Amniotic epithelial cell (primary cell): ENCODE results near the gene HMGCR.
"Not testable (repeated sequence)": the region's sequence is repeated elsewhere in the genome, so short reads cannot be mapped to it uniquely, and the experiment has no call there.

ENCODE experiments used
- DNase-seq: peaks from one replicate; pipeline ENCODE4 v3.0.0-alpha.2; 2010; ENCODE audit warnings: low read depth

HMGCR gene

DNA sequence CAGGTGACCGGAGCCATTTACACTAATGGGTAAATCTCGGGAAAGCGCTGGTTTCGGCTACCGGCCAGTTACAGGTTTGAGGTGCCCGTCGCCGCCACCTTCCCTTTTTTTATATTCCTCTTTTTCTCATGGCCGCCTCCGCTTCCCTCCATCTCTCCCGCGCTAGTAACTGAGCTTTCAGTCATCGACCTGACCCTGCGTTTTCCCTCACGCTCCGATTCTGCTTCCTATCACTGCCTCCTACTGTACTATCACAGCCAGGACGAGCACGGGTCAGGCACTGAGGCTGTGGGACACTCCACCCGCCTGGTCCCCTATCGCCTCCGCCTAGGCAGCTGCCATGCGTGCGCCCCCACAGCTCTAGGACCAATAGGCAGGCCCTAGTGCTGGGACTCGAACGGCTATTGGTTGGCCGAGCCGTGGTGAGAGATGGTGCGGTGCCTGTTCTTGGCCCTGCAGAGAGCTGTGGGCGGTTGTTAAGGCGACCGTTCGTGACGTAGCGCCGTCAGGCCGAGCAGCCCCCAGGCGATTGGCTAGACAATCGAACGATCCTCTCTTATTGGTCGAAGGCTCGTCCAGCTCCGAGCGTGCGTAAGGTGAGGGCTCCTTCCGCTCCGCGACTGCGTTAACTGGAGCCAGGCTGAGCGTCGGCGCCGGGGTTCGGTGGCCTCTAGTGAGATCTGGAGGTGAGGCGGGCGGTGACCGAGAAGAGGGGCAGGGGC, at the start of gene HMGCR:
TSS of gene HMGCR (plus strand) at position 606 of the 722 bp plus-strand sequence. CDS start 5,386 bp downstream, outside the sequence.
- DNase-seq, result peak; percentile 99

DNA sequence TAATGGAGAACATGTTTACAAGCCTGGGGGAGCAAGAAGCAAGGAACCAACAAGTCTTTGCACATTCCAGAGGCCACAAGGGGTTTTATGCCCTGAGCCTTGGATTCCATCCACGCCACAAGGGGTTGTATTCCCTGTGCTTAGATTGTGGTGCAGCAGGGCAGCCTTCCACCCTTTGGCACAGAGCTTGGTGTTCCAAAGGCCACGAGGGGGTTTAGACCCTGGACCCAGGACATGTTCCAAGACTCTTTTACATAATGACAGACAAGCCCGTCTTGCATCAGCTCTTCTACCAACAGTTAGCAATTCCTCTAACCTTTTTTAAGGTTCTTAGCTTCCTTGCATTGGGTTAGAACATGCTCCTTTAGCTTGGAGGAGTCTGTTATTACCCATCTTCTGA, 45.2 kb upstream of the HMGCR start:
- DNase-seq, result not testable (repeated sequence)

DNA sequence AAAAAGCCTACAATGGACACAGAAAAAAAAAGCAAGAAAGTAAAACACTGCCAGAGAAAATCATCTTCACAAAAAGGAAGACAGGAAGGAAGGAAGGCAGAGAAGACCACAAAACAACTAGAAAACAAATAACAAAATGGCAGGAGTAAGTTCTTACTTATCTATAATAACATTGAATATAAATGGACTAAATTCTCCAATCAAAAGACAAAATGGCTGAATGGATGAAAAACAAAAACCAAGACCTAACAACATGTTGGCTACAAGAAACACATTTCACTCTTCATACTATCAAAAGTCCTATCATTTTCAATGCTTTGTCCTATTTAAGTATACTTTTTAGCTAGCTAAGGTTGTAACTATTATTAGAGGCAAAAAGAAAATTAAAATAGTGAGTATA, 36.9 kb upstream of the HMGCR start:
- no peak for DNase-seq

DNA sequence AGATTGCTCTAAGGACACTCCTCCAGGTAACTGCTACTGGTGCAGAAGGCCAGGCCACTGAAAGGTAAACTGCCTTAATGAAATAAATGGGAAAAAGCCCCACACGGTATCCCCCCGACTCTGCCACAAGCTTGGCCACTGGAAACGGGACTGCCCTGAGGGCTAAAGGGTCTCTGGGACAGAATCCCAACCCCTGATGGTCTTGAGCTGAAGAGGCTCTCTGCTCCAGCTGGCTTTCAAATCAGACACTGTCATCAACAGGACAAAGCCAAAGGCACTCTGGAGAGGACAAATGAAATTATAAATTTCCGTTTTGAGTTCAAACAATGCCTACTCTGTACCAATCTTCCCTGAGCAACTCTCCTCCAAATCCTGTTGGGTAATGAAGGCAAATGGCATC, 33.6 kb upstream of the HMGCR start:
- DNase-seq, result no peak

DNA sequence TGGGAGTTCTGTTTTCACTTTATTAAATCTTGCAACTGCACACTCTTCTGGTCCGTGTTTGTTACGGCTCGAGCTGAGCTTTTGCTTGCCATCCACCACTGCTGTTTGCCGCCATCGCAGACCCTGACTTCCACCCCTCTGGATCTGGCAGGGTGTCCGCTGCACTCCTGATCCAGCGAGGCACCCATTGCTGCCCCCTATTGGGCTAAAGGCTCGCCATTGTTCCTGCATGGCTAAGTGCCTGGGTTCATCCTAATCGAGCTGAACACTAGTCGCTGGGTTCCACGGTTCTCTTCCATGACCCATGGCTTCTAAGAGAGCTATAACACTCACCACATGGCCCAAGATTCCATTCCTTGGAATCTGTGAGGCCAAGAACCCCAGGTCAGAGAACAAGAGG, 32.5 kb upstream of the HMGCR start:
- not testable (repeated sequence) for DNase-seq

DNA sequence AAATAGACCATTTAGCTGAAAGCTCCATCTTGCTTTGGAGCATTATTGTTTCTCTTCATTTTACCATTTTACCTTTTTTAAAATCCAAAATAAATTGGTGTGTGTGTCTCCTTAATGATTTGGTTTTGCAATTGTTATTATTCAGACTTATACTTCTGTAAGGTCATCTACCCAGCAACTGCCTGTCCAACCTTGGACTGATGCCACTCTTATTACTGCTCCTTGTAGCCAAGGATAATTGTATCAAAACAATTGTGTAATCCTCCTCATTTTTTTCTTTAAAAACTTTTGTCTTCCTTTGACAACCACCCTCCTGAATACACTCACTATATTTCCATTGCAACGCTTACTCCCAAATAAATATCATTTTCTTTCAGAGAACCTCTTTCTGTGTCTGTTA, 30.3 kb upstream of the HMGCR start:
- DNase-seq, result peak; percentile 29

DNA sequence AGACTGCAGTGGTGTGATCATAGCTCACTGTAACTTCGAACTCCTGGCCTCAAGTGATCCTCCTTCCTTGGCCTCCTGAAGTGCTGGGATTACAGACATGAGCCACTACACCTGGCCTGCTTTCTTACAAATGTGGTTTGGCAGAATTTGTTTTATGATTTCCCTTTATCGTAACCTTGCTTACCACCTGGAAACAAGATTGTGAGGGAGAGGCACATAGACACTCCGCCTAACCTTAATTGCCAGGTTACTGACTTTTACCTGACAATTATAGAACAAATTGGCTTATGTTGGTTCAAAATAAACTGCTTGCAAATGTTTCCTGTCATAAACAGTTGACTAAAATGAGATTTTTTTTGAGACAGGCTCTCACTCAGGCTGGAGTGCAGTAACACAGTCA, 26.8 kb upstream of the HMGCR start:
- DNase-seq, result no peak

DNA sequence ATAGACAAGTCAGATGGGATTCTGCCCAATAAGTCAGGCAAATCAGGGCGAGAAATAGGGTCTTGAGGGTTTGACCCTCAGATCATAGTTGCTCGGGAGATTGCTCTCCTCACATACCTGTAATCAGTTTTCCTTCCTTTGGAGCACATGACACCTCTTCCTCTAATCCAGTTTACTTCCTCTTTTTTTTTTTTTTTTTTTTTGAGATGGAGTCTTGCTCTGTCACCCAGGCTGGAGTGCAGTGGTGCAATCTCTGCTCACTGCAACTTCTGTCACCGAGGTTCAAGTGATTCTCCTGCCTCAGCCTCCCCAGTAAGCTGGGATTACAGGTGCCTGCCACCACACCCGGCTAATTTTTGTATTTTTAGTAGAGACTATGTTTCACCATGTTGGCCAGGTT, 17.9 kb upstream of the HMGCR start:
- DNase-seq, result not testable (repeated sequence)

DNA sequence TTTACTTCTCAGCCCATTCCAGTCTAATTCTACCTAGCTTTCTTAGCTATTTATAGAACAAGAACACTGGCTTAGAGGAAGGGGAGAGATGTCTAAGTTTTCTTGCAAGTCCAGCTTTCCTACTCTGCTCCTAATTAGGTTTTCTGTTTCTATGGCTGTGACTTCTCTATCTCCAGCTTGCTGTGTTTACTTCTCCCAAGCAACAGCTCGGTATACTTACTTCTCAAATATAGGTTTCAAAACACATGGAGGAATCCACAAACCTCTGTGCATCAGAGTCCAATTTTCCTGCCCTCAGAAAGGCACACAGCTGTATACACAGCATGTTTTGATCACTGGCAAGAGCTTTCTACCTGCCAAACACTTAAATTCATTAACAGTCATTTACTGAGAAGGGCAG, 17.4 kb upstream of the HMGCR start:
- no peak for DNase-seq

DNA sequence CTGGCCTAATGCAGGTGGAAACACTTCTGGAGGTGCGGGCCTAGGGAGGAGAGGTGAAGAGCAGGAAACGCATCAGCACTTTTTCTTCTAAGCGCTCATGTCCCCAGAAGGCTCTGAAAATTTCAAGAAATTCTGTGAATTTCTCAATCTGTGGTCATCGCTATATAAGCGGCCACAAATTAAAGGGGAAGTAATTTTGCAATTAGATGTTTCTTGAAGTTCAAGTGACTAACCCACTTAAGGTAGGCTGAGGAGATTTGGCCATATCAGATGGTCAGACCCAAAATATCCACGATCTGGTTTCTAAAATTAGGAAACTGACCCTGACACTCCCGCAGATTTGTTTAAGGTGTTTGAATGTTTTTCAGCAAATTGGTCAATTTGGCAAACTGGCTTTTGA, 16.6 kb upstream of the HMGCR start:
- peak; percentile 40 for DNase-seq

DNA sequence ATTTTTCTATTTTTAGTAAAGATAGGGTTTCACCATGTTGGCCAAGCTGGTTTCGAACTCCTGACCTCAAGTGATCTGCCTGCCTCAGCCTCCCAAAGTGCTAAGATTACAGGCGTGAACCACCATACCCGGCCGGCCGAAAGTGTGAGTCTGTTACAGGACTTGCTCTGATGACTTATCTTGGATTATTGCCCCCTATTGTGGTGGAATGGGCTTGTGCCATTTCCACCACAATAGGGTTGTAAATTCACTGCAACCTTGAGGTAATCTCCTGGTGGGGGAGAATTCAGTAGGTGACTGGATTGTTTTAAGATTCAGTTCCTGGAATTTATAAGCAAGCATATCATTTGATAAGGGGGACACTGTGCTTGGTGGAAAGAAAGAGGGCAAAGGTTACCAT, 15.0 kb upstream of the HMGCR start:
- DNase-seq, result no peak

DNA sequence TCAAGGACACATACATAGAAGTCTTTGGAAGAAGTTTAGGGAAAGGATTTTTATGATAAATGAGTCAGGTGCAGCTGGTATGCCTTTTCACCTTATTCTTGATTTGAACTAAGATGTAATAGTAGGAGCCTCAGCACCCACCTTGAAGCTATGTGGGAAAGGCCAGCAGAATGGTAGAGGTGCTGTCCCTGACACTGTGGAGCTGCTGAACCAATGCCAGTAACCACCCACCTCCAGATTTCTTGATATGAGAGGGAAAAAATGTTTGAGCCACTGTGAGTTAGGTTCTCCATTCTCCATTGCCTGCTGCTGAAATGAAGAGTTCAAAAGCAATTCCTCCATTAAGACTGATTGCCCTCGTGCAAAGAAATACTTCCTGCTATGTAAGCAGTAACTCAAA, 12.2 kb upstream of the HMGCR start:
- DNase-seq, result no peak

DNA sequence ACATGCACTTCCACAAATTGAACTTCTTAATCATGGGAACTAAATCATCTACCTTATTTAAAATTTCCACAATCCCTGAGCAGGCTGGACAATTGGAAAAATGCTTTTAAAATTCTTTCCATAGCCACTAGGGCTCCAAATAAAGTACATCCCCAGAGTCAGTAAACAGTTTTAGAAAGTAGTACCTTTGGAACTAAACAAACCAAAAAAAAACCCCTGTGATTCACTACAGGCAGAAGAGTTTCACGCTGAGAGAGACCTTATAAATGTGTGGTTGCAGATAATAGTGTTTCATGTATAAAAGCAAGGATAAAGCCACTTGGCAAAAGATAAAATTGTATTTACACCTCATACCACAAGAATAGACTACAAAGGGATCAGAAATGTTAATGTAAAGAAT, 11.8 kb upstream of the HMGCR start:
- DNase-seq, result no peak

DNA sequence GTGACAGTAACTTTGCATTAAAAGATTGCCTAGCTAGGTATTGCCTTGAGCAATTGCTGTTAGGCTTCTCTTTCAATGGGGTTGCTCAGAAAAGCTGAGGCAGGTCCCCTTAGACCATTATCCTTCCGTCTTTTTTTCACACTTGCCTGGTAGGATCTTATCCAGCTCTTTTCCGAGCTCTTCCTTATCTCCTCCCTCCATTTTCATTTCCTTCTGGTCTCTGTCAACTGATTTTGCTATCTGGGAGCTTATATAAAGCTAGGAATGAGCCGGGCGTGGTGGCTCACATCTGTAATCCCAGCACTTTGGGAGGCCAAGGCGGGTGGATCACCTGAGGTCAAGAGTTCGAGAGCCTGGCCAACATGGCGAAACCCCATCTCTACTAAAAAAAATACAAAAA, 6.6 kb upstream of the HMGCR start:
- DNase-seq, result no peak

DNA sequence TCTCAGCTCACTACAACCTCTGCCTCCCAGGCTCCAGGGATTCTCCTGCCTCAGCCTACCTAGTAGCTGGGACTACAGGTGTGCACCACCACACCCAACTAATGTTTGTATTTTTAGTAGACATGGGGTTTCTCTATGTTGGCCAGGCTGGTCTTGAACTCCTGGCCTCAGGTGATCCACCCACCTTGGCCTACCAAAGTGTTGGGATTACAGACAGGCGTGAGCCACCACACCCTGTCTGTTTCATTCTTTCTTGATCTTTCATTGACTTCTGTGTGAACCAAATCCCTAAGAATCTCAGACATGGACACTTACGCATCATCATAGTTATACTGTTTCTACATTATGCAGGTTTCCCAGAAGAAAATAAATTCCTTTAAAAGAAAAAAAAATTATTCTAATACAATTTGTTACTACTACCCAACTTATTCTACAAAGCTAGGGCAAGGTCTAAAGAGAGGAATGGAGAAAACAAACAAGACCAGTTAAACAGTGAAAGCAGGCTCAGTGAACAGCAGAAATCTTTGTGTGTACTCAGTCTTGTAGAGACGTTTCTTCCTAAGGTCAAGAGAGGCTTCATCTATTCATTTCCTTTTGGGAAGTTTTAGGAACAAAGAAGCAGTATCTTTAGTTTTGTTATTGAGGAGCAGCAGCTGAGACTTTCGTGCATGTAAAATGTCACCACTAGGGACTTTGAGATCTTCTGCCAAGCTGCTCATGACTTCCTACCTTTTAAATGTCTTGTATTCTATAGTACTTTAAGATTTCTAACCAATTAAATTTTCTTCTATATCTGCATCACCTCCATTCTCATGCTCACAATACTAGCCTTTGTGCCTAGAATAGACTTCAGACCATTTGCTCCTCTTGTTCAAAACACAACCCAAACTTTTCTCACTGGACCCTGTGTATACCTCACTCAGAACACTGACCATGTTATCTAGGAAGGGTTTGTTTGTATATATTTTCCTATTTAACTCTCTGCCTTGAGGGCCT, 5.6 kb upstream of the HMGCR start:
- DNase-seq, result no peak

DNA sequence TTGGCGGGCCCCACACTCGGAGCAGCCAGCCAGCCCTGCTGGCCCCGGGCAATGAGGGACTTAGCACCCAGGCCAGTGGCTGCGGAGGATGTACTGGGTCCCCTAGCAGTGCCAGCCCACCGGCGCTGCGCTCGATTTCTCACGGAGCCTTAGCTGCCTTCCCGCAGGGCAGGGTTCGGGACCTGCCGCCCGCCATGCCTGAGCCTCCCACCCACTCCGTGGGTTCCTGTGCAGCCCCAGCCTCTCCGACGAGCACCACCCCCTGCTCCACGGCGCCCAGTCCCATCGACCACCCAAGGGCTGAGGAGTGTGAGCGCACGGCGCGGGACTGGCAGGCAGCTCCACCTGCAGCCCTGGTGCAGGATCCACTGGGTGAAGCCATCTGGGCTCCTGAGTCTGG, 3.3 kb upstream of the HMGCR start:
- DNase-seq, result not testable (repeated sequence)

DNA sequence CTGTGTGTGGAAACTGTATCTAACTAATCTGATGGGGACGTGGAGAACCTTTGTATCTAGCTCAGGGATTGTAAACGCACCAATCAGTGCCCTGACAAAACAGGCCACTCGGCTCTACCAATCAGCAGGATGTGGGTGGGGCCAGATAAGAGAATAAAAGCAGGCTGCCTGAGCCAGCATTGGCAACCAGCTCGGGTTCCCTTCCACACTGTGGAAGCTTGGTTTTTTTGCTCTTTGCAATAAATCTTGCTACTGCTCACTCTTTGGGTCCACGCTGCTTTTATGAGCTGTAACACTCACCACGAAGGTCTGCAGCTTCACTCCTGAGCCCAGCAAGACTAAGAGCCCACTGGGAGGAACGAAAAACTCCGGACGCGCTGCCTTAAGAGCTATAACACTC, 2.6 kb upstream of the HMGCR start:
- DNase-seq, result not testable (repeated sequence)

DNA sequence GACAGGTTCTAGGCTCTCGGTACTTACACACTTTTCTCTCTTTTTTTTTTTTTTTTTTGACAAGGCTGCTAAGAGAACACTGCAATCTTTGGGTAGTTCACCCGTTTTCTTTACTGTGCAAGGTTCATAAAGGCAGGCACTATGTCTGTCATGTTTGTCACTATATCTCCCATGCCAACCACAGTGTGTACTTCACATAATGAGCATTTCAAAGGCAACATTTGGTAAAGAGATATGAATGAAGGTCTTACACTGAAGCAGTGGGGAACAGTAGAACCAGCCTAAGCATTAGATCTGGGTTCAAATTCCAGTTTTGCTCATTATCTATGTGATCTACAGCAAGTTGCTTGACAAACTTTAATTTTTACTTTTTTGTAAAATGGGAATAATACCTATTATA, 1.5 kb upstream of the HMGCR start:
- no peak for DNase-seq

DNA sequence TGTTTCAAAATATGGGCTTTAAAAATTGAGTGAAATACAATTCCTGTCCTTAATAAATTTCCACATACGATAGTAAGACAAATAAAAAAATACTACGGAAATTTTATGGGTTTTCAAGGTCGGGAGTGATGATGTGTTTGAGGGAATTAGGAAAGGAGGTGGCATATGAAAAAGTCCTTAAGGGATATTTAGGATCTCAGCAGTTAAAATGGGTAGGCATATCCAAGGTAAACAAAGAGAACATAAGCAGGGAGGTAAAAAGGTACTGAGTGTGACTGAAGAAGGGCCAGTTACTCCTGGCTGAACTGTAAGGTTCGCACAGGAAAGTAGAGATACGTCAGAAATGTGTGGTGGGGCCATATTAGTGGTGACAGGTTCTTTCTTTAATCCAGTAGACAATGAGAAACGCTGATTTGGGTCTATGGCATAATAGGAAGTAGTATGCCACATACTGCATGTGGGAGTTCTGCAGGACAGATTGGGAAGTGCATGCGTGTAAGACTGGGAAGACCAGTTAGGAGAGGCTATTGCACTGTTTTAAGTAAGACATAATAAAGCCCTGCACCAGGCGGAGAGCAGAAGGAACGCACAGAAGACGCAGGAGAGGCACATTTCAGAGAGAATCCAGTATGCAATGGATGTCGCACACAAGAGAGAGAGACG, 937 bp upstream of the HMGCR start:
- DNase-seq, result peak; percentile 81

DNA sequence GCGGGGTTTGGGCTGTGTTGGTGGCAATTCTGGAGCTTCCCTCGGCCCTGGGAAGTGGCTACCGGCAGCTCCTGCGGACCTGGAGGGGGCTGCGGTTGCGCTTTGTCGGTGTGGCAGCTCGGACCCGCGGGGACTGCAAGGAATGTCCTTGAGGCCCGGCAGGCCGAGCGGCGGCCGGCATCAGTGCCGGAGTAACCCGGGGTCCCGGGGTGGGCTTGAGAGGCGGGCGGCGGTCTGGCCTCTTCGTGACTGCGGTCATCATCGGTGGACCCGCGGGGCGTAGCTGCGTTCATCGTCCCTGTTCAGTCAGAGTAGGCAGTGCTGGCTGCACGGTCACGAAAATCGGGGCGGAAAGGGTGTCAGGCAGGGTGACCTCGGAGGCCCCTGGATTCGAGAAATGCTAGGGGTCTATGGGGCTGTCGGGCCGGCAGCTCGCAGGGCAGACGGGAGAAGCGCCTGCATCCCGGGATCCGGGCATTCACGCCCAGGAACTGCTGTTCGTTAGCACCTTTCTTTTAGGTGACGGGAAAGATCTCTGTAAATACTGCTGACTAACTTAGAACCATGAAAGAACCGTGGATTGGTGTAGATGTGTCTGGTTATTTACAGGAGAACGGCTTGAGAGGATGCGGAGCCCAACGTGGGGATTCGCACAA, 474 bp downstream of the HMGCR start:
- peak; percentile 8 for DNase-seq

DNA sequence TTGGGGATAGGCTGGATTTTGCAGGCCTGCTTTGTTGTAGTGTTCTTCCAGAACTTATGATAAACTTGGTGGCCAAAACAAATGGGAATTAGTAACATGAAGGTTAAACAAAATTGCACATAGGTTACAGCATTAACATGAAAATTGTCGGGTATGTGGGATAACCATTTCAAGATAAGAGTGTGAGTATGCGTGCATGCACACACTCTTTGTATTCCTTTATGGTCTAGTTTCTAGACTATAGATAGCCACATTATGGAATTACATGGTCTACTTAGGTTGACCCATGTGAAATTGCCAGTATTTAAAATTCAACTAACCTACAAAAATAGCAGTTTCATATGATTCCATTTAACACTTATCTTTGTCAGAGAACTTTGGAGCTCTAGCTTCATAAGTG, 1.4 kb downstream of the HMGCR start:
- no peak for DNase-seq
